Measurements from ENCODE around the gene OR2H1. TPM values are rescaled to one million over a fixed set of nuclear protein-coding genes. Genes with fewer than 3 reads are reported as not detected.
A peak's percentile ranks its signal among the peaks of the same experiment; 100 is the strongest.
"Not testable (repeated sequence)": the region's sequence is repeated elsewhere in the genome, so short reads cannot be mapped to it uniquely, and the experiment has no call there.

The OR2H1 gene
- not detected for total RNA-seq
- under 1 TPM; 0.27 to 0.33 TPM for polyA plus RNA-seq (ENCODE audit: insufficient read length in 2 of 2)
- long read RNA-seq, donor 1 = 0 reads
- long read RNA-seq, donor 2 = 0 reads
- long read RNA-seq, donor 3 = 0 reads
- long read RNA-seq, donor 4 = 0 reads

- H3K4me3 ChIP-seq (ENCODE audit: low read depth, low read length) = no peak within 1 kb of the TSS
- no peaks in the 10 kb centered on the region for H3K27me3 ChIP-seq (ENCODE audit: control insufficient read depth, insufficient read depth, low read length)
- no peaks in the 10 kb centered on the region for H3K4me1 ChIP-seq (ENCODE audit: control insufficient read depth, insufficient read depth, low read length)
- no peak for DNase-seq (ENCODE audit: low read depth in 4 of 6, low spot score in 6 of 6)
- H3K27ac ChIP-seq (ENCODE audit: low read depth, low read length) = no peak within 1 kb of the TSS
- no CpG with 5 or more reads among the region's 2 CpGs for WGBS (ENCODE audit: insufficient coverage)
- no peaks in the 10 kb centered on the region for H3K9me3 ChIP-seq (ENCODE audit: control insufficient read depth, insufficient read depth, low read length)
- no peaks in the 10 kb centered on the region for H3K36me3 ChIP-seq (ENCODE audit: control insufficient read depth, insufficient read depth, low read length)
Measured at GRCh38 chr6:29456971-29457370, at the start of gene OR2H1, which contains the start of gene OR11A1. OR2H1 (plus strand) TSS chr6:29457155; CDS start chr6:29461770, 4,615 bp downstream. OR11A1 (minus strand) TSS chr6:29457071; CDS start chr6:29427641, 29,430 bp downstream.

- Histone ChIP-seq H3K36me3 (ENCODE audit: control insufficient read depth, insufficient read depth, low read length) (no peaks in the 10 kb centered on the region), H3K4me3 (ENCODE audit: low read depth, low read length) (no peak within 1 kb of the TSS)
- no peak for DNase-seq (ENCODE audit: low read depth in 4 of 6, low spot score in 6 of 6)
Measured at GRCh38 chr6:29414588-29414987, 42.4 kb upstream of the OR2H1 start, which contains the start of gene OR12D1. OR12D1 (plus strand) TSS chr6:29414928.

GRCh38 chr6:29419516-29419915 lies 37.4 kb upstream of the OR2H1 start:
- no peaks in the 10 kb centered on the region for H3K27me3 ChIP-seq (ENCODE audit: control insufficient read depth, insufficient read depth, low read length)
- no peaks in the 10 kb centered on the region for H3K4me1 ChIP-seq (ENCODE audit: control insufficient read depth, insufficient read depth, low read length)
- no peak overlapping the region for H3K27ac ChIP-seq (ENCODE audit: low read depth, low read length)
- no peaks in the 10 kb centered on the region for H3K36me3 ChIP-seq (ENCODE audit: control insufficient read depth, insufficient read depth, low read length)
- no peaks in the 10 kb centered on the region for H3K9me3 ChIP-seq (ENCODE audit: control insufficient read depth, insufficient read depth, low read length)
- no peak overlapping the region for H3K4me3 ChIP-seq (ENCODE audit: low read depth, low read length)
- DNase-seq (ENCODE audit: low read depth in 4 of 6, low spot score in 6 of 6) = no peak
- no CpG with 5 or more reads among the region's 3 CpGs for WGBS (ENCODE audit: insufficient coverage)

More at GRCh38 chr6:29414588-29414987, 42.4 kb upstream of the OR2H1 start, which contains the start of gene OR12D1:
- no peaks in the 10 kb centered on the region for H3K9me3 ChIP-seq (ENCODE audit: control insufficient read depth, insufficient read depth, low read length)
- no peak within 1 kb of the TSS for H3K27ac ChIP-seq (ENCODE audit: low read depth, low read length)
- no peaks in the 10 kb centered on the region for H3K27me3 ChIP-seq (ENCODE audit: control insufficient read depth, insufficient read depth, low read length)
- no peaks in the 10 kb centered on the region for H3K4me1 ChIP-seq (ENCODE audit: control insufficient read depth, insufficient read depth, low read length)

GRCh38 chr6:29424168-29424567 lies 32.8 kb upstream of the OR2H1 start:
- Histone ChIP-seq H3K36me3 (ENCODE audit: control insufficient read depth, insufficient read depth, low read length) (no peaks in the 10 kb centered on the region), H3K27me3 (ENCODE audit: control insufficient read depth, insufficient read depth, low read length) (no peaks in the 10 kb centered on the region), H3K27ac (ENCODE audit: low read depth, low read length) (no peak overlapping the region), H3K4me1 (ENCODE audit: control insufficient read depth, insufficient read depth, low read length) (no peaks in the 10 kb centered on the region), H3K9me3 (ENCODE audit: control insufficient read depth, insufficient read depth, low read length) (no peaks in the 10 kb centered on the region), H3K4me3 (ENCODE audit: low read depth, low read length) (no peak overlapping the region)
- no peak for DNase-seq (ENCODE audit: low read depth in 4 of 6, low spot score in 6 of 6)
- WGBS (ENCODE audit: insufficient coverage) = no CpG with 5 or more reads among the region's 2 CpGs

GRCh38 chr6:29424575-29424974 lies 32.4 kb upstream of the OR2H1 start:
- no peaks in the 10 kb centered on the region for H3K4me1 ChIP-seq (ENCODE audit: control insufficient read depth, insufficient read depth, low read length)
- H3K27me3 ChIP-seq (ENCODE audit: control insufficient read depth, insufficient read depth, low read length) = no peaks in the 10 kb centered on the region
- H3K36me3 ChIP-seq (ENCODE audit: control insufficient read depth, insufficient read depth, low read length) = no peaks in the 10 kb centered on the region
- no CpG with 5 or more reads among the region's 2 CpGs for WGBS (ENCODE audit: insufficient coverage)
- no peak overlapping the region for H3K27ac ChIP-seq (ENCODE audit: low read depth, low read length)
- no peaks in the 10 kb centered on the region for H3K9me3 ChIP-seq (ENCODE audit: control insufficient read depth, insufficient read depth, low read length)
- DNase-seq (ENCODE audit: low read depth in 4 of 6, low spot score in 6 of 6) = no peak
- no peak overlapping the region for H3K4me3 ChIP-seq (ENCODE audit: low read depth, low read length)

- WGBS (ENCODE audit: insufficient coverage) = no CpG with 5 or more reads among the region's 1 CpG
- DNase-seq (ENCODE audit: low read depth in 4 of 6, low spot score in 6 of 6) = no peak
- H3K4me1 ChIP-seq (ENCODE audit: control insufficient read depth, insufficient read depth, low read length) = no peaks in the 10 kb centered on the region
Measured at GRCh38 chr6:29425075-29425474, 31.9 kb upstream of the OR2H1 start.

GRCh38 chr6:29426654-29427053 lies 30.3 kb upstream of the OR2H1 start:
- H3K4me3 ChIP-seq (ENCODE audit: low read depth, low read length) = no peak overlapping the region
- no peaks in the 10 kb centered on the region for H3K36me3 ChIP-seq (ENCODE audit: control insufficient read depth, insufficient read depth, low read length)
- 92% methylated on average over 2 of the region's 3 CpGs for WGBS (ENCODE audit: insufficient coverage)
- no peak overlapping the region for H3K27ac ChIP-seq (ENCODE audit: low read depth, low read length)
- H3K4me1 ChIP-seq (ENCODE audit: control insufficient read depth, insufficient read depth, low read length) = no peaks in the 10 kb centered on the region
- no peak for DNase-seq (ENCODE audit: low read depth in 4 of 6, low spot score in 6 of 6)
- H3K9me3 ChIP-seq (ENCODE audit: control insufficient read depth, insufficient read depth, low read length) = no peaks in the 10 kb centered on the region
- H3K27me3 ChIP-seq (ENCODE audit: control insufficient read depth, insufficient read depth, low read length) = no peaks in the 10 kb centered on the region

More at GRCh38 chr6:29425075-29425474, 31.9 kb upstream of the OR2H1 start:
- no peaks in the 10 kb centered on the region for H3K27me3 ChIP-seq (ENCODE audit: control insufficient read depth, insufficient read depth, low read length)
- H3K36me3 ChIP-seq (ENCODE audit: control insufficient read depth, insufficient read depth, low read length) = no peaks in the 10 kb centered on the region
- H3K9me3 ChIP-seq (ENCODE audit: control insufficient read depth, insufficient read depth, low read length) = no peaks in the 10 kb centered on the region
- H3K27ac ChIP-seq (ENCODE audit: low read depth, low read length) = no peak overlapping the region
- no peak overlapping the region for H3K4me3 ChIP-seq (ENCODE audit: low read depth, low read length)

- not testable (repeated sequence) for H3K36me3 ChIP-seq (ENCODE audit: control insufficient read depth, insufficient read depth, low read length); H3K27ac ChIP-seq (ENCODE audit: low read depth, low read length); H3K9me3 ChIP-seq (ENCODE audit: control insufficient read depth, insufficient read depth, low read length); H3K4me3 ChIP-seq (ENCODE audit: low read depth, low read length); DNase-seq (ENCODE audit: low read depth in 4 of 6, low spot score in 6 of 6); H3K27me3 ChIP-seq (ENCODE audit: control insufficient read depth, insufficient read depth, low read length); H3K4me1 ChIP-seq (ENCODE audit: control insufficient read depth, insufficient read depth, low read length)
- 62% methylated on average over 9 of the region's 18 CpGs for WGBS (ENCODE audit: insufficient coverage)
Measured at GRCh38 chr6:29436730-29437129, 20.2 kb upstream of the OR2H1 start.

GRCh38 chr6:29439006-29439405 lies 17.9 kb upstream of the OR2H1 start, which contains the start of gene OR10C1:
OR10C1 (plus strand) TSS chr6:29439306; CDS start chr6:29440016, 710 bp downstream.
- DNase-seq (ENCODE audit: low read depth in 4 of 6, low spot score in 6 of 6) = no peak
- H3K4me1 ChIP-seq (ENCODE audit: control insufficient read depth, insufficient read depth, low read length) = no peaks in the 10 kb centered on the region
- H3K9me3 ChIP-seq (ENCODE audit: control insufficient read depth, insufficient read depth, low read length) = no peaks in the 10 kb centered on the region
- H3K36me3 ChIP-seq (ENCODE audit: control insufficient read depth, insufficient read depth, low read length) = no peaks in the 10 kb centered on the region
- no peak within 1 kb of the TSS for H3K27ac ChIP-seq (ENCODE audit: low read depth, low read length)
- H3K27me3 ChIP-seq (ENCODE audit: control insufficient read depth, insufficient read depth, low read length) = no peaks in the 10 kb centered on the region
- H3K4me3 ChIP-seq (ENCODE audit: low read depth, low read length) = no peak within 1 kb of the TSS

- Histone ChIP-seq H3K4me1 (ENCODE audit: control insufficient read depth, insufficient read depth, low read length) (no peaks in the 10 kb centered on the region), H3K27me3 (ENCODE audit: control insufficient read depth, insufficient read depth, low read length) (no peaks in the 10 kb centered on the region), H3K36me3 (ENCODE audit: control insufficient read depth, insufficient read depth, low read length) (no peaks in the 10 kb centered on the region), H3K4me3 (ENCODE audit: low read depth, low read length) (no peak overlapping the region), H3K9me3 (ENCODE audit: control insufficient read depth, insufficient read depth, low read length) (no peaks in the 10 kb centered on the region), H3K27ac (ENCODE audit: low read depth, low read length) (no peak overlapping the region)
- DNase-seq (ENCODE audit: low read depth in 4 of 6, low spot score in 6 of 6) = peak in 1 of 6 donors; percentile 10
- WGBS (ENCODE audit: insufficient coverage) = no CpG with 5 or more reads among the region's 1 CpG
Measured at GRCh38 chr6:29442719-29443118, 14.2 kb upstream of the OR2H1 start.
